Nephron progenitor cell (in vitro differentiated cells): Measurements from ENCODE around the gene UBE2F.

Experiments used
- DNase-seq: peaks from one replicate; pipeline ENCODE4 v3.0.0; 2021
- H3K27ac Mint-ChIP-seq: 2 replicates; pipeline ENCODE4 v1.8.0; 2021; ENCODE audit warnings: mild to moderate bottlenecking, moderate library complexity, mixed read lengths
- H3K27me3 Mint-ChIP-seq: 2 replicates; pipeline ENCODE4 v1.8.0; 2021; ENCODE audit warnings: mild to moderate bottlenecking, low read depth, mixed read lengths; ENCODE audit not compliant: poor library complexity
- H3K36me3 Mint-ChIP-seq: 2 replicates; pipeline ENCODE4 v1.8.0; 2021; ENCODE audit warnings: low read depth, mixed read lengths
- H3K4me1 Mint-ChIP-seq: 2 replicates; pipeline ENCODE4 v1.8.0; 2021; ENCODE audit warnings: mixed read lengths
- H3K4me3 Mint-ChIP-seq: 2 replicates; pipeline ENCODE4 v1.8.0; 2021; ENCODE audit warnings: mild to moderate bottlenecking, moderate library complexity, mixed read lengths
- H3K9me3 Mint-ChIP-seq: 2 replicates; pipeline ENCODE4 v1.8.0; 2021; ENCODE audit warnings: mild to moderate bottlenecking, moderate library complexity, mixed read lengths
- TF ChIP-seq, protein P1 (sequence below): fragments of 200-600 bp; sonication (generic); IDR thresholded peaks from 2 replicates; pipeline ENCODE4 v1.5.0; 2021; ENCODE audit warnings: antibody characterized with exemption

UBE2F gene

DNA sequence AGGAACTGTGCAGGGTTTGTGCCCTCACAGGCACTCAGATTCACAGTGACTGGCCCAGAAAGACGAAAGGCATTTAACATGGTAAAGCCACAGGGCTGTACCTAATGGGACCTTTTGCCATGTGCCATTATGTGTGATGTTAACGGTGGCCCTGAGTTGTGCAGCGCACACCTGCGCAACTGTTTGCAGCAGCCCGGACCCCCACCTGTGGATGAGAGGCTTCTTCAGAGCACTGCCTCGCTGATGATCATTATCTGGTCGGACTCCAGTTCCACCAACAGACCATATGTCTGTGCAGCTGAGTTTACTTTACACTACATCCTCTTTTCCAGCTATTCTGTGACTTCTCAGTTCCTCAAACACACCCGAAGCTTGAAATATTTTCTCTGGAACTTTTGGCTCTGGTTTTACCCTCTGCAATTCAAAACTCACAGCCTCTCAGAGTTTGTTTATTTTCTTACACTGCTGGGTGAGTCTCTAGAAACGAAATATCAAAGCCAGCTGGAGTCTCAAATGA lies 35.6 kb upstream of the UBE2F start:
- peaks cover 12% of the 10 kb centered on the region for H3K27me3 Mint-ChIP-seq
- no peaks in the 10 kb centered on the region for H3K4me1 Mint-ChIP-seq
- H3K36me3 Mint-ChIP-seq = no peaks in the 10 kb centered on the region
- H3K9me3 Mint-ChIP-seq = peaks cover 14% of the 10 kb centered on the region
- no peak overlapping the region for H3K27ac Mint-ChIP-seq
- TF ChIP-seq, protein P1, sequence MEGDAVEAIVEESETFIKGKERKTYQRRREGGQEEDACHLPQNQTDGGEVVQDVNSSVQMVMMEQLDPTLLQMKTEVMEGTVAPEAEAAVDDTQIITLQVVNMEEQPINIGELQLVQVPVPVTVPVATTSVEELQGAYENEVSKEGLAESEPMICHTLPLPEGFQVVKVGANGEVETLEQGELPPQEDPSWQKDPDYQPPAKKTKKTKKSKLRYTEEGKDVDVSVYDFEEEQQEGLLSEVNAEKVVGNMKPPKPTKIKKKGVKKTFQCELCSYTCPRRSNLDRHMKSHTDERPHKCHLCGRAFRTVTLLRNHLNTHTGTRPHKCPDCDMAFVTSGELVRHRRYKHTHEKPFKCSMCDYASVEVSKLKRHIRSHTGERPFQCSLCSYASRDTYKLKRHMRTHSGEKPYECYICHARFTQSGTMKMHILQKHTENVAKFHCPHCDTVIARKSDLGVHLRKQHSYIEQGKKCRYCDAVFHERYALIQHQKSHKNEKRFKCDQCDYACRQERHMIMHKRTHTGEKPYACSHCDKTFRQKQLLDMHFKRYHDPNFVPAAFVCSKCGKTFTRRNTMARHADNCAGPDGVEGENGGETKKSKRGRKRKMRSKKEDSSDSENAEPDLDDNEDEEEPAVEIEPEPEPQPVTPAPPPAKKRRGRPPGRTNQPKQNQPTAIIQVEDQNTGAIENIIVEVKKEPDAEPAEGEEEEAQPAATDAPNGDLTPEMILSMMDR = no peak
- DNase-seq = no peak
- H3K4me3 Mint-ChIP-seq = no peak overlapping the region

DNA sequence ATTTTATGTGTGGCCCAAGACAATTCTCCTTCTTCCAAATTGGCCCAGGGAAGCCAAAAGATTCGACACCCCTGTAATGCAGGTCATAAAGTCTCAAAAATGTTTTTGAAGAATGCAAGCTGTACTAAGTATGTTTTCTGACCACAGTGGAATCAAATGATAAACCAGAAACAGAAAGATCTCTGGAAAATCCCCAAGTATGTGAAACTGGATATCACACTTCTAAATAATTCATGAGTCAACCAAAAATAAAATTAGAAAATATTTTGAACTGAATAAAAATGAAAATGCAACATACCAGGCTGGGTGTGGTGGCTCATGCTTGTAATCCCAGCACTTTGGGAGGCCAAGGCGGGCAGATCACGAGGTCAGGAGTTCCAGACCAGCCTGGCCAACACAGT lies 34.1 kb upstream of the UBE2F start:
- Mint-ChIP-seq H3K4me1 (no peaks in the 10 kb centered on the region), H3K27me3 (peaks cover 12% of the 10 kb centered on the region), H3K9me3 (peaks cover 13% of the 10 kb centered on the region)

DNA sequence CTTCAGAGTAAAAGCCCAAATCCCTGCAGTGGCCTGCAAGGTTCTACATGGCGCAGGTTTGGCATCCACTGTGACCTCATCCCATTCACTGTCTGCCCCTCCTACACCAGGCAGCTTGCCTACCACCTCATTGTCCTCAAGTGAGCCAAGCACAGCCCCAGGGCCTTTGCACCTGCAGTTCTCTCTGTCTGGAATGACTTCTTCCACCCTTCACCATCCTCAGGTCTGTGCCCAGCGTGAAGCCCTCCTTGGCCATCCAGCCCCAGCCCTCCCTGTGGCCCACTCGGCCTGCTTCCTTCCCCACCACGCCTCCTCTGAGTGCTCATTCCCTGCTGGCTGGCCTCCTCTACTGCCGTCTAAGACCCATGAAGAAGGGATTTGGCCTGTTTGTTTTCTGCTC lies 32.6 kb upstream of the UBE2F start:
- no peak for DNase-seq
- no peaks in the 10 kb centered on the region for H3K4me1 Mint-ChIP-seq
- H3K27ac Mint-ChIP-seq = no peak overlapping the region
- H3K4me3 Mint-ChIP-seq = no peak overlapping the region
- H3K9me3 Mint-ChIP-seq = peaks cover 10% of the 10 kb centered on the region
- no peaks in the 10 kb centered on the region for H3K36me3 Mint-ChIP-seq
- peaks cover 12% of the 10 kb centered on the region for H3K27me3 Mint-ChIP-seq
- TF ChIP-seq, protein P1 = no peak

More for the DNA sequence above, 34.1 kb upstream of the UBE2F start:
- Mint-ChIP-seq H3K36me3 (no peaks in the 10 kb centered on the region), H3K4me3 (no peak overlapping the region), H3K27ac (no peak overlapping the region)
- TF ChIP-seq, protein P1 = no peak
- DNase-seq = no peak

DNA sequence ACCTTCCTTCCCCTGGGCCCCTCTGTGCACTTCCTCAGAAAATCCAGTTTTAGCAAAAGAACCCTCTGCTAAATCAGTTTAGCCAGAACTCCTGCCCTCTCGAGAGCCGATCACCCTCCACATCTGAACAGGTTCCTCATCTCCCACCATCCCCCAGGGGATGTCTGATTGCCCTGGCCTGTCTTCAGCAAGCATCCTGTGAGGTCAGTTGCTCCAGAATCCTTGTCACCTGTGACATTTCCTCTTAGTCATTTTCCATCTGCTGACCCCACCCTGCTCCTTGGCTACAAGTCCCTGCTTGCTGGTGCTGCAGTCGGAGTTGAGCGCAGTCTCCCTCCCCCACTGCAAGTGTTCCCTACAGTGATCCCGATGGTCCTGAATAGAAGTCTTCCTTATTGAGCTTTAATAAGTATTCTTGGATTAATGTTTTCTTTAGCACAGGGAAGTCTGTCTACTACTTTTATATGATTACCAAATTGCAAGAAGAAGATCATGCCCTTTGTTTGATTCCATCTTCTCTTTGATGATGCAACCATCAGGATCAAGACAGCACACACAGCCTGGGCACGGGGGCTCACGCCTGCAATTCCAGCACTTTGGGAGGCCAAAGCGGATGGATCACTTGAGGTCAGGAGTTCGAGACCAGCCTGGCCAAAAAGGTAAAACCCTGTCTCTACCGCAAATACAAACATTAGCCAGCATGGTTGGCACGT lies 30.9 kb upstream of the UBE2F start:
- TF ChIP-seq, protein P1 = no peak
- peaks cover 5% of the 10 kb centered on the region for H3K4me1 Mint-ChIP-seq
- no peak overlapping the region for H3K27ac Mint-ChIP-seq
- peaks cover 5% of the 10 kb centered on the region for H3K27me3 Mint-ChIP-seq
- H3K4me3 Mint-ChIP-seq = no peak overlapping the region
- no peak for DNase-seq
- no peaks in the 10 kb centered on the region for H3K36me3 Mint-ChIP-seq
- H3K9me3 Mint-ChIP-seq = no peaks in the 10 kb centered on the region

DNA sequence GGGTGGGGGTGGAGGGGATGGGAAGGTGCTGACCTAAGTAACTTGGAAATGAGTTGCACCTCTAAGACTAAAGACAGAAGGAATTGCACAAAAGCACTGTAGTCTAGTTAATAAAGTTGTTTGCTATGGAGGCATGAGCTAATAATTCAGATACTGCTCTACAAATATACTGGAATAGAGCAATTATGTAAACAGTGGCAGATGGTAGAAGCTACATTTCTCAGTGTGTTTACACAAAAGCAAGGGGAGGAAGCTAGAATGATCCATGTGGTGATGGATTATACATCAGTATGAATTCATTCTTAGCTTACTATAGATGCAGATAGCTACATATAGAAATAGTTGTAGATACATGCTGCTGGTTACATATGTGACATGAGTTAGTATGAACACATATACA lies 27.6 kb upstream of the UBE2F start:
- H3K4me1 Mint-ChIP-seq = peaks cover 5% of the 10 kb centered on the region

More for the DNA sequence above, 27.6 kb upstream of the UBE2F start:
- Mint-ChIP-seq H3K36me3 (no peaks in the 10 kb centered on the region), H3K9me3 (peaks cover 4% of the 10 kb centered on the region), H3K27ac (no peak overlapping the region), H3K4me3 (no peak overlapping the region), H3K27me3 (peaks cover 9% of the 10 kb centered on the region)
- TF ChIP-seq, protein P1 = no peak
- no peak for DNase-seq
